Measurements from ENCODE around the gene RPS6KA5.
"Not testable (repeated sequence)": the region's sequence is repeated elsewhere in the genome, so short reads cannot be mapped to it uniquely, and the experiment has no call there.

RPS6KA5 gene

GRCh38 chr14:91060351-91061055 lies at the start of gene RPS6KA5:
Gene RPS6KA5, minus strand, starts transcription at chr14:91060641. Its CDS starts 207 bp downstream, at chr14:91060434.
- peak; percentile 100 for DNase-seq

GRCh38 chr14:91108941-91109611 lies 48.6 kb upstream of the RPS6KA5 start:
- peak; percentile 75 for DNase-seq

GRCh38 chr14:91103116-91103515 lies 42.7 kb upstream of the RPS6KA5 start:
- DNase-seq: no peak

- no peak for DNase-seq
Observed at GRCh38 chr14:91100102-91100501, 39.7 kb upstream of the RPS6KA5 start.

GRCh38 chr14:91098591-91098990 lies 38.1 kb upstream of the RPS6KA5 start:
- no peak for DNase-seq

GRCh38 chr14:91097657-91098056 lies 37.2 kb upstream of the RPS6KA5 start:
- DNase-seq: not testable (repeated sequence)

GRCh38 chr14:91095178-91095577 lies 34.7 kb upstream of the RPS6KA5 start:
- no peak for DNase-seq

- no peak for DNase-seq
Observed at GRCh38 chr14:91094772-91095171, 34.3 kb upstream of the RPS6KA5 start.

- not testable (repeated sequence) for DNase-seq
Observed at GRCh38 chr14:91093743-91094472, 33.5 kb upstream of the RPS6KA5 start.

GRCh38 chr14:91092073-91092472 lies 31.6 kb upstream of the RPS6KA5 start:
- no peak for DNase-seq

- DNase-seq: no peak
Observed at GRCh38 chr14:91090743-91091142, 30.3 kb upstream of the RPS6KA5 start.

GRCh38 chr14:91089958-91090535 lies 29.6 kb upstream of the RPS6KA5 start:
- DNase-seq: no peak

GRCh38 chr14:91088585-91089235 lies 28.3 kb upstream of the RPS6KA5 start:
- no peak for DNase-seq

GRCh38 chr14:91087470-91087869 lies 27.0 kb upstream of the RPS6KA5 start:
- DNase-seq: not testable (repeated sequence)

- no peak for DNase-seq
Observed at GRCh38 chr14:91084516-91084915, 24.1 kb upstream of the RPS6KA5 start.

GRCh38 chr14:91082282-91082681 lies 21.8 kb upstream of the RPS6KA5 start:
- no peak for DNase-seq

GRCh38 chr14:91080071-91080470 lies 19.6 kb upstream of the RPS6KA5 start:
- no peak for DNase-seq

- peak; percentile 43 for DNase-seq
Observed at GRCh38 chr14:91078095-91078737, 17.8 kb upstream of the RPS6KA5 start.

GRCh38 chr14:91075553-91075952 lies 15.1 kb upstream of the RPS6KA5 start:
- DNase-seq: no peak

GRCh38 chr14:91070572-91070971 lies 10.1 kb upstream of the RPS6KA5 start:
- no peak for DNase-seq

GRCh38 chr14:91068642-91069041 lies 8.2 kb upstream of the RPS6KA5 start:
- DNase-seq: no peak

- peak; percentile 47 for DNase-seq
Observed at GRCh38 chr14:91067186-91067585, 6.7 kb upstream of the RPS6KA5 start.

All from CD4-positive, alpha-beta T cell treated with Interleukin-6 for 4 hours (primary cell).